Gastrocnemius medialis (tissue), 4 donors: ENCODE measurements around the gene MAP3K10.
"Not testable (repeated sequence)": the region's sequence is repeated elsewhere in the genome, so short reads cannot be mapped to it uniquely, and the experiment has no call there.

Experiments
- POLR2A ChIP-seq, 2 donors: fragments of 450-650 bp; IDR thresholded peaks; one replicate each; pipeline ENCODE4 v1.6.1; 2017; ENCODE audit warnings: antibody characterized with exemption in 2 of 2, mild to moderate bottlenecking in 2 of 2, moderate library complexity in 2 of 2
- TF ChIP-seq, protein P1 (sequence below), 5 experiments: fragments of 450-650 bp in 3 of 5; fragments of 200-600 bp in 2 of 5; sonication (generic) in 2 of 5; IDR thresholded peaks in 4 of 5; conservative IDR thresholded peaks in 1 of 5; 1 replicate in 4 of 5; 2 replicates in 1 of 5; pipeline ENCODE4 v1.5.1; 2016 to 2019; ENCODE audit warnings: antibody characterized with exemption in 5 of 5, mild to moderate bottlenecking in 3 of 5, moderate library complexity in 3 of 5

DNA sequence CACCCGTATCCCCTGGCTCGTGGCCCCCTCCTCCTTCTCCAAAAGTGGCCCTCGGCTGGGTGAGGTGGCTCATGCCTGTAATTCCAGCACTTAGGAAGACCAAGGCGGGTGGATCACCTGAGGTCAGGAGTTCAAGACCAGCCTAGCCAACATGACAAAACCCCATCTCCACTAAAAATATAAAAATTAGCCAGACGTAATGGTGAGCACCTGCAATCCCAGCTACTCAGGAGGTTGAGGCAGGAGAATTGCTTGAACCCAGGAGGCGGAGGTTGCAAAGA, 45.5 kb upstream of the MAP3K10 start:
- TF ChIP-seq, protein P1, sequence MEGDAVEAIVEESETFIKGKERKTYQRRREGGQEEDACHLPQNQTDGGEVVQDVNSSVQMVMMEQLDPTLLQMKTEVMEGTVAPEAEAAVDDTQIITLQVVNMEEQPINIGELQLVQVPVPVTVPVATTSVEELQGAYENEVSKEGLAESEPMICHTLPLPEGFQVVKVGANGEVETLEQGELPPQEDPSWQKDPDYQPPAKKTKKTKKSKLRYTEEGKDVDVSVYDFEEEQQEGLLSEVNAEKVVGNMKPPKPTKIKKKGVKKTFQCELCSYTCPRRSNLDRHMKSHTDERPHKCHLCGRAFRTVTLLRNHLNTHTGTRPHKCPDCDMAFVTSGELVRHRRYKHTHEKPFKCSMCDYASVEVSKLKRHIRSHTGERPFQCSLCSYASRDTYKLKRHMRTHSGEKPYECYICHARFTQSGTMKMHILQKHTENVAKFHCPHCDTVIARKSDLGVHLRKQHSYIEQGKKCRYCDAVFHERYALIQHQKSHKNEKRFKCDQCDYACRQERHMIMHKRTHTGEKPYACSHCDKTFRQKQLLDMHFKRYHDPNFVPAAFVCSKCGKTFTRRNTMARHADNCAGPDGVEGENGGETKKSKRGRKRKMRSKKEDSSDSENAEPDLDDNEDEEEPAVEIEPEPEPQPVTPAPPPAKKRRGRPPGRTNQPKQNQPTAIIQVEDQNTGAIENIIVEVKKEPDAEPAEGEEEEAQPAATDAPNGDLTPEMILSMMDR (IDR thresholded peaks at IDR 0.05 in 4 of 5, conservative IDR thresholded peaks at IDR 0.05 in 1 of 5) = not testable (repeated sequence)
- TF ChIP-seq POLR2A (IDR thresholded peaks at IDR 0.05) = not testable (repeated sequence)
